ENCODE results near the gene NOLC1. TPM values are rescaled to one million over a fixed set of nuclear protein-coding genes. Genes with fewer than 3 reads are reported as not detected.

NOLC1 gene
- total and polyA plus RNA-seq, 2 of the 13 experiments (the other 11 are each of a cell fraction or from before 2014, with no cell fraction given) = 50.6 to 81.0 TPM

- TF ChIP-seq, protein P1, sequence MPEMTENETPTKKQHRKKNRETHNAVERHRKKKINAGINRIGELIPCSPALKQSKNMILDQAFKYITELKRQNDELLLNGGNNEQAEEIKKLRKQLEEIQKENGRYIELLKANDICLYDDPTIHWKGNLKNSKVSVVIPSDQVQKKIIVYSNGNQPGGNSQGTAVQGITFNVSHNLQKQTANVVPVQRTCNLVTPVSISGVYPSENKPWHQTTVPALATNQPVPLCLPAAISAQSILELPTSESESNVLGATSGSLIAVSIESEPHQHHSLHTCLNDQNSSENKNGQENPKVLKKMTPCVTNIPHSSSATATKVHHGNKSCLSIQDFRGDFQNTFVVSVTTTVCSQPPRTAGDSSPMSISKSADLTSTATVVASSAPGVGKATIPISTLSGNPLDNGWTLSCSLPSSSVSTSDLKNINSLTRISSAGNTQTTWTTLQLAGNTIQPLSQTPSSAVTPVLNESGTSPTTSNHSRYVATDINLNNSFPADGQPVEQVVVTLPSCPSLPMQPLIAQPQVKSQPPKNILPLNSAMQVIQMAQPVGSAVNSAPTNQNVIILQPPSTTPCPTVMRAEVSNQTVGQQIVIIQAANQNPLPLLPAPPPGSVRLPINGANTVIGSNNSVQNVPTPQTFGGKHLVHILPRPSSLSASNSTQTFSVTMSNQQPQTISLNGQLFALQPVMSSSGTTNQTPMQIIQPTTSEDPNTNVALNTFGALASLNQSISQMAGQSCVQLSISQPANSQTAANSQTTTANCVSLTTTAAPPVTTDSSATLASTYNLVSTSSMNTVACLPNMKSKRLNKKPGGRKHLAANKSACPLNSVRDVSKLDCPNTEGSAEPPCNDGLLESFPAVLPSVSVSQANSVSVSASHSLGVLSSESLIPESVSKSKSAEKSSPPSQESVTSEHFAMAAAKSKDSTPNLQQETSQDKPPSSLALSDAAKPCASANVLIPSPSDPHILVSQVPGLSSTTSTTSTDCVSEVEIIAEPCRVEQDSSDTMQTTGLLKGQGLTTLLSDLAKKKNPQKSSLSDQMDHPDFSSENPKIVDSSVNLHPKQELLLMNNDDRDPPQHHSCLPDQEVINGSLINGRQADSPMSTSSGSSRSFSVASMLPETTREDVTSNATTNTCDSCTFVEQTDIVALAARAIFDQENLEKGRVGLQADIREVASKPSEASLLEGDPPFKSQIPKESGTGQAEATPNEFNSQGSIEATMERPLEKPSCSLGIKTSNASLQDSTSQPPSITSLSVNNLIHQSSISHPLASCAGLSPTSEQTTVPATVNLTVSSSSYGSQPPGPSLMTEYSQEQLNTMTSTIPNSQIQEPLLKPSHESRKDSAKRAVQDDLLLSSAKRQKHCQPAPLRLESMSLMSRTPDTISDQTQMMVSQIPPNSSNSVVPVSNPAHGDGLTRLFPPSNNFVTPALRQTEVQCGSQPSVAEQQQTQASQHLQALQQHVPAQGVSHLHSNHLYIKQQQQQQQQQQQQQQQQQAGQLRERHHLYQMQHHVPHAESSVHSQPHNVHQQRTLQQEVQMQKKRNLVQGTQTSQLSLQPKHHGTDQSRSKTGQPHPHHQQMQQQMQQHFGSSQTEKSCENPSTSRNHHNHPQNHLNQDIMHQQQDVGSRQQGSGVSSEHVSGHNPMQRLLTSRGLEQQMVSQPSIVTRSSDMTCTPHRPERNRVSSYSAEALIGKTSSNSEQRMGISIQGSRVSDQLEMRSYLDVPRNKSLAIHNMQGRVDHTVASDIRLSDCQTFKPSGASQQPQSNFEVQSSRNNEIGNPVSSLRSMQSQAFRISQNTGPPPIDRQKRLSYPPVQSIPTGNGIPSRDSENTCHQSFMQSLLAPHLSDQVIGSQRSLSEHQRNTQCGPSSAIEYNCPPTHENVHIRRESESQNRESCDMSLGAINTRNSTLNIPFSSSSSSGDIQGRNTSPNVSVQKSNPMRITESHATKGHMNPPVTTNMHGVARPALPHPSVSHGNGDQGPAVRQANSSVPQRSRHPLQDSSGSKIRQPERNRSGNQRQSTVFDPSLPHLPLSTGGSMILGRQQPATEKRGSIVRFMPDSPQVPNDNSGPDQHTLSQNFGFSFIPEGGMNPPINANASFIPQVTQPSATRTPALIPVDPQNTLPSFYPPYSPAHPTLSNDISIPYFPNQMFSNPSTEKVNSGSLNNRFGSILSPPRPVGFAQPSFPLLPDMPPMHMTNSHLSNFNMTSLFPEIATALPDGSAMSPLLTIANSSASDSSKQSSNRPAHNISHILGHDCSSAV (CRISPR knock-in tag; IDR thresholded peaks at IDR 0.05; ENCODE audit: borderline replicate concordance) = no peak
- TF ChIP-seq ZBTB10 (CRISPR knock-in tag; IDR thresholded peaks at IDR 0.05; ENCODE audit: borderline replicate concordance) = no peak
- TF ChIP-seq SALL2 (CRISPR knock-in tag; IDR thresholded peaks at IDR 0.05) = no peak
These were observed 33.8 kb downstream of the NOLC1 start (continued) for GRCh38 chr10:102185811-102186527.

Measured in HepG2 (cell line).